ENCODE results near the gene ANK3. TPM values are rescaled to one million over a fixed set of nuclear protein-coding genes. Genes with fewer than 3 reads are reported as not detected.

Gene ANK3
- total and polyA plus RNA-seq, 2 experiments from 2014 or later = 46.5 to 85.2 TPM

DNA sequence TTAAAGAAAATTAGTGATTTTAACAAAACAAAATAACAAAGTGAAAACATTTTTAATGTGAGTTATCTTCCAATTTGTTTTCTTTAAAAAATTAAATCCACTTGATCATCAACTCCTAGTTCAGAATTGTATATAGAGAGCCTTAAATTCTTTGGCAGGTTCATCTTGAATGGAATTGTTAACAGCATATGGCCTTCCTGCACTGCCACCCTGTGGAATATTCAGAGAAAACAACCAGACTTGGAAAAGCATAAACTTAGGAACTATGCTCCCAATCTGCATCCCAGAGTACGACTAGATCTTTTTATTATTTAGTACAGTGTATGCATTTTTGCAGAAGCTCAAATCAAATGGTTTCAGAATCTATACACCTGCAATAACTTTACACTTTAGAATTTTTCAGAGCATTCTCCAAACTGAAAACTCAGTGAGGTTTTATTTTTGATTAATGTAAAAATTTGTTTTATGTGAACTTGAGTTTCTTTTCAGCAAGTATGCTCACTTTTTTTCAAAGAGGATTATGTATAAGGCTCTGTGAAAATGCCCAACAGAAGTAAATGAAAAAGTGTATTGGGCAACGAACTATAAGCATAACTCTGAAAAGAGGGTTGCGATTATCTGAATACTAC is 44.9 kb upstream of the ANK3 start:
- no peaks in the 10 kb centered on the region for H3K4me1 ChIP-seq (ENCODE audit: insufficient read depth)
- no peaks in the 10 kb centered on the region for H3K27me3 ChIP-seq (ENCODE audit: insufficient read depth)
- Mint-ChIP-seq H3K27ac (no peak overlapping the region), H3K4me1 (peaks cover 15% of the 10 kb centered on the region), H3K9me3 (no peaks in the 10 kb centered on the region), H3K27me3 (ENCODE audit: insufficient read depth, low read depth, poor library complexity) (peaks cover 1% of the 10 kb centered on the region), H3K4me3 (no peak overlapping the region), H3K36me3 (ENCODE audit: low read depth) (no peaks in the 10 kb centered on the region)
- peak; percentile 54; the same call in 2 of the 3 replicates for ATAC-seq
- no peak overlapping the region for H3K27ac ChIP-seq (ENCODE audit: low read depth)
- TF ChIP-seq CTCF (conservative IDR thresholded peaks at IDR 0.05; ENCODE audit: low read depth in 2 of 2) = peak; percentile 82 to 92
- TF ChIP-seq REST (IDR thresholded peaks at IDR 0.05; ENCODE audit: unreplicated experiment) = no peak
- no peak for TF ChIP-seq STAT1 (IDR thresholded peaks at IDR 0.05; ENCODE audit: unreplicated experiment)
- TF ChIP-seq NANOG (IDR thresholded peaks at IDR 0.05; ENCODE audit: borderline replicate concordance) = no peak
- DNase-seq (ENCODE audit: low spot score) = peak; percentile 72
- no peaks in the 10 kb centered on the region for H3F3A ChIP-seq (replicated peaks; ENCODE audit: low read depth)
- no peaks in the 10 kb centered on the region for H3K9me2 ChIP-seq (ENCODE audit: insufficient read depth)
- H2AFZ ChIP-seq = no peak overlapping the region
- no peaks in the 10 kb centered on the region for H3K79me2 ChIP-seq (replicated peaks; ENCODE audit: insufficient read depth)
- H3K4me2 ChIP-seq = no peak overlapping the region
- H4K20me1 ChIP-seq (replicated peaks; ENCODE audit: insufficient read depth) = no peaks in the 10 kb centered on the region
- no peak overlapping the region for H3K4me3 ChIP-seq
- no peaks in the 10 kb centered on the region for H3K36me3 ChIP-seq (ENCODE audit: insufficient read depth)

DNA sequence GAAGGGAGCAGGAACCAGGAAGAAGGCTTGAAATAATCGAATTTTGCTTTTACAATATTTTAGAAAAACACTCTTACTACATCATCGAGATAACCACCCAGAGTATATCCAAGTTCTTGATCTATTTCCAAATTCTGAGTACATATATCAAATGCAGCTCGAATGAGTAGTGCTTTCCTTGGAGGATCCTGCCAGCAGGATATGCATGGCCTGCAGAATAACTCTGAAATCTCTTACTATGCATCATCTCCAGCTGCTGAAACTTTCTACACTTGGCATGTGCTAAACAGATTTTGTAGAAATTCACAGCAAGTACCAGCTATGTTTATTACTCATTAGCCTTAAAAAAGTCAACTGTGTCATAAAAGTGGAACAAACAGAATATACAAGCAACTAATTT is 44.0 kb upstream of the ANK3 start:
- H3K36me3 ChIP-seq (ENCODE audit: insufficient read depth) = no peaks in the 10 kb centered on the region
- H3K79me2 ChIP-seq (replicated peaks; ENCODE audit: insufficient read depth) = no peaks in the 10 kb centered on the region
- H3K9me2 ChIP-seq (ENCODE audit: insufficient read depth) = no peaks in the 10 kb centered on the region
- H3F3A ChIP-seq (replicated peaks; ENCODE audit: low read depth) = no peaks in the 10 kb centered on the region
- H3K4me2 ChIP-seq = no peak overlapping the region
- H3K27ac ChIP-seq (ENCODE audit: low read depth) = no peak overlapping the region
- H3K4me3 Mint-ChIP-seq = no peak overlapping the region
- H3K4me1 Mint-ChIP-seq = peaks cover 15% of the 10 kb centered on the region
- H4K20me1 ChIP-seq (replicated peaks; ENCODE audit: insufficient read depth) = no peaks in the 10 kb centered on the region
- no peaks in the 10 kb centered on the region for H3K36me3 Mint-ChIP-seq (ENCODE audit: low read depth)
- H3K27ac Mint-ChIP-seq = no peak overlapping the region
- H3K27me3 Mint-ChIP-seq (ENCODE audit: insufficient read depth, low read depth, poor library complexity) = peaks cover 1% of the 10 kb centered on the region
- H3K4me3 ChIP-seq = no peak overlapping the region
- no peaks in the 10 kb centered on the region for H3K27me3 ChIP-seq (ENCODE audit: insufficient read depth)
- H3K9me3 Mint-ChIP-seq = no peaks in the 10 kb centered on the region
- ATAC-seq (no peak), DNase-seq (ENCODE audit: low spot score) (no peak)
- no peak for TF ChIP-seq ZNF462 (CRISPR knock-in tag; IDR thresholded peaks at IDR 0.05)
- TF ChIP-seq NANOG (IDR thresholded peaks at IDR 0.05; ENCODE audit: borderline replicate concordance) = no peak
- no peak for TF ChIP-seq ZNF114 (CRISPR knock-in tag; IDR thresholded peaks at IDR 0.05)
- TF ChIP-seq JUNB (IDR thresholded peaks at IDR 0.05; ENCODE audit: unreplicated experiment) = no peak
- no peak for TF ChIP-seq EZH2 (IDR thresholded peaks at IDR 0.05; ENCODE audit: low read depth, unreplicated experiment)
- no peak for TF ChIP-seq ZNF331 (CRISPR knock-in tag; IDR thresholded peaks at IDR 0.05; ENCODE audit: low read depth)
- H3K4me1 ChIP-seq (ENCODE audit: insufficient read depth) = no peaks in the 10 kb centered on the region
- H2AFZ ChIP-seq = no peak overlapping the region

Data from GM23338 (cell line).